Measurements from ENCODE around the gene SKIDA1. TPM values are rescaled to one million over a fixed set of nuclear protein-coding genes. Genes with fewer than 3 reads are reported as not detected.

Gene SKIDA1
- total RNA-seq, 1 experiment from 2014 or later = 0.34 TPM

DNA sequence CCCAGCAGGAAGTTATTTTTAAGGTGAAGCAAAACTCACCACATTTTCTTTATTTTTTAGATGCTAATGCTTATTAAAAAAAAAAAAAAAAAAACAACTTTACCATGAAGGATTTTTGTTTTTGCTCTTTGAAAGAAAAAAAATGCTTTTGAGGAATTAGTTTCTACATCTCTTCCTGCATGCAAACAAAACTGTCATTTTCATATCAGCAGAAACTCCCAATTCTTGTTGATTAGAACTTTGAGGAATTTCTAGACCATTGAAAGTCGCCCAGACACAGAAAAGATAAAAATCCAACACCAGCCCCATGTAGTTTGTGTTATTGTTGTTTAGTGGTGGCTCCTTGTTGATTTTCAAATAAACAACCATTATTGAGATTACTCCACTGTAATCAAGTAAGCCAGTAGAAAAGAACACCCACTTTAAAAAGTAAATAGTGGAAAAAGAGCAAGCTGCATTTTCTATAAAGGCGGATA, 14.3 kb downstream of the SKIDA1 start:
- no TSS peak for BruUV-seq (replicated peaks)
- intact Hi-C loops (cut with micrococcal nuclease) = no loop called here
- no peaks in the 10 kb centered on the region for H3K36me3 ChIP-seq (ENCODE audit: control insufficient read depth in 1 of 2, insufficient read depth in 2 of 2, low read length in 2 of 2)
- H3K4me1 ChIP-seq (ENCODE audit: control insufficient read depth in 1 of 2, insufficient read depth in 2 of 2, low read length in 2 of 2) = peaks cover 2 to 4% of the 10 kb centered on the region in 2 experiments; a peak in 2 of 4 replicates
- H3K79me2 ChIP-seq (ENCODE audit: insufficient read depth, low read length) = no peaks in the 10 kb centered on the region
- H3K9me2 ChIP-seq (ENCODE audit: insufficient read depth) = no peaks in the 10 kb centered on the region
- no peak for DNase-seq (ENCODE audit: low read depth, low spot score)
- POLR2A ChIA-PET = interaction anchor here (0.7 kb wide), 1 partner anchor 28 kb away, joined by 3 read pairs; no protein-coding TSS in a partner anchor
- no peak for ATAC-seq
- no peaks in the 10 kb centered on the region for H3K27me3 ChIP-seq (ENCODE audit: insufficient read depth, low read length)
- TF ChIP-seq POLR2AphosphoS5 (IDR thresholded peaks at IDR 0.05; ENCODE audit: low read depth, low read length) (no peak), JUND (IDR thresholded peaks at IDR 0.05) (no peak), POLR2A (IDR thresholded peaks at IDR 0.05; ENCODE audit: borderline replicate concordance, extremely low read depth, insufficient read depth, insufficient read length) (no peak), EZH2phosphoT487 (IDR thresholded peaks at IDR 0.05; ENCODE audit: borderline replicate concordance) (no peak), SP1 (IDR thresholded peaks at IDR 0.05; ENCODE audit: low read depth) (no peak), ZNF274 (IDR thresholded peaks at IDR 0.05; ENCODE audit: low read depth, low read length) (no peak), RAD21 (IDR thresholded peaks at IDR 0.05; ENCODE audit: low read depth) (no peak), SRF (IDR thresholded peaks at IDR 0.05; ENCODE audit: low read depth) (no peak), ELF1 (IDR thresholded peaks at IDR 0.05; ENCODE audit: borderline replicate concordance, low read depth) (no peak)
- TF ChIP-seq, protein P1, sequence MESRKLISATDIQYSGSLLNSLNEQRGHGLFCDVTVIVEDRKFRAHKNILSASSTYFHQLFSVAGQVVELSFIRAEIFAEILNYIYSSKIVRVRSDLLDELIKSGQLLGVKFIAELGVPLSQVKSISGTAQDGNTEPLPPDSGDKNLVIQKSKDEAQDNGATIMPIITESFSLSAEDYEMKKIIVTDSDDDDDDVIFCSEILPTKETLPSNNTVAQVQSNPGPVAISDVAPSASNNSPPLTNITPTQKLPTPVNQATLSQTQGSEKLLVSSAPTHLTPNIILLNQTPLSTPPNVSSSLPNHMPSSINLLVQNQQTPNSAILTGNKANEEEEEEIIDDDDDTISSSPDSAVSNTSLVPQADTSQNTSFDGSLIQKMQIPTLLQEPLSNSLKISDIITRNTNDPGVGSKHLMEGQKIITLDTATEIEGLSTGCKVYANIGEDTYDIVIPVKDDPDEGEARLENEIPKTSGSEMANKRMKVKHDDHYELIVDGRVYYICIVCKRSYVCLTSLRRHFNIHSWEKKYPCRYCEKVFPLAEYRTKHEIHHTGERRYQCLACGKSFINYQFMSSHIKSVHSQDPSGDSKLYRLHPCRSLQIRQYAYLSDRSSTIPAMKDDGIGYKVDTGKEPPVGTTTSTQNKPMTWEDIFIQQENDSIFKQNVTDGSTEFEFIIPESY (IDR thresholded peaks at IDR 0.05; ENCODE audit: extremely low read depth, insufficient replicate concordance, low read length) = no peak
- H3K4me3 ChIP-seq (replicated peaks in 1 of 2; ENCODE audit: low read depth in 1 of 2, low read length in 2 of 2) = no peak overlapping the region
- CTCF ChIA-PET = no interaction called here
- no peak overlapping the region for H2AFZ ChIP-seq (ENCODE audit: low read depth, low read length, poor library complexity, severe bottlenecking)
- no peaks in the 10 kb centered on the region for H4K20me1 ChIP-seq (ENCODE audit: insufficient read depth)
- no peaks in the 10 kb centered on the region for H3K9me3 ChIP-seq (ENCODE audit: control insufficient read depth in 1 of 2, insufficient read depth in 1 of 2, low read depth in 1 of 2, low read length in 2 of 2)
- no peak overlapping the region for H3K4me2 ChIP-seq (ENCODE audit: low read length)
- RAD21 ChIA-PET (ENCODE audit: low non-redundant PET in 1 of 2, low total read pairs in 2 of 2, uncharacterized antibody in 2 of 2, unreplicated experiment in 2 of 2) = no interaction called here
- H3K9ac ChIP-seq (ENCODE audit: low read length) = no peak overlapping the region
- H3K27ac ChIP-seq (ENCODE audit: low read depth, low read length) = no peak overlapping the region
